ENCODE data around the gene PPP1R12C.

- TF ChIP-seq POLR2A (IDR thresholded peaks at IDR 0.05; ENCODE audit: low read length), result no peak
- no peak for TF ChIP-seq GATA1 (IDR thresholded peaks at IDR 0.05; ENCODE audit: low read depth, low read length)
Measured at GRCh38 chr19:55063492-55063843, 54.0 kb downstream of the PPP1R12C start.
